ENCODE data around the gene NRM.

DNA sequence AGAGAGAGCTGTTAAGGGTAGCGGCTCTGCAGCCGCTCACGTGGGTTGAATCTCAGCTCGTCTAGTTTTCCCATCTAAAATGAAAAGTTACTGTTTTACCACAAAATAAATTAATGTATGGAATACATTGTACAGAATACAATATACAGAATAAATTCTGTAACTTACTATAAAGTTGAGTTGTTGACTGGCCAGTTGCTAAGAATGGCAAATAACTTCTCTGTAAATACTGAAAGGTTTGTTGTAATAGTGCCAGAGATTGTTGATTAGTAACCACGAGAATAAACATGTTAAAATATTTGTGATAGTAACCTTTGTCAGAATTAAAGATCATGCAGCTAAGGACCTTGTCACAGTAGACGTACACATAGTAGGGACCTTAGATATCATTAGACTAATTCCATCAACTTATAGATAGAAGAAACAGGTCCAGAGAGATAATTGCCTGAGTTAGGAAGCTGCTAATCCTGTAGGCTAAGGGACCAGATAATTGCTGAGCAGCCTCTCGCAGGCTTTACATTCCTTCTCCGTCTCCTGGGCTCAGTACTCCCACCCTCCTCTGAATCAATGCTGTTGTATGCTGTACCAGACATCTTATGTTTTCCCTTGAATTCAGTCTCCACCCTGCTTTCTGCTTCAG, 544 bp upstream of the NRM start:
- no peak for TF ChIP-seq POLR2A (IDR thresholded peaks at IDR 0.05; ENCODE audit: low read depth, low read length)
- TF ChIP-seq TAF1 (IDR thresholded peaks at IDR 0.05; ENCODE audit: low read depth, low read length) = no peak
- no peak for TF ChIP-seq POLR2AphosphoS5 (IDR thresholded peaks at IDR 0.05; ENCODE audit: low read depth, low read length)
- TF ChIP-seq PAX5 (IDR thresholded peaks at IDR 0.05; ENCODE audit: insufficient read depth, low read length, severe bottlenecking) = no peak
